Endodermal cell (in vitro differentiated cells): ENCODE data around the gene CCDC8. TPM values are rescaled to one million over a fixed set of nuclear protein-coding genes. Genes with fewer than 3 reads are reported as not detected.

ENCODE experiments used
- DNase-seq: peaks from one replicate; pipeline ENCODE4 v3.0.0-alpha.2; 2017
- H3K27ac ChIP-seq: 2 replicates; pipeline ENCODE4 v1.5.1; 2013; ENCODE audit warnings: mild to moderate bottlenecking, low read depth, low read length, moderate library complexity
- H3K27me3 ChIP-seq: 2 replicates; pipeline ENCODE4 v1.6.1; 2013; ENCODE audit warnings: mild to moderate bottlenecking, low read length, moderate library complexity; ENCODE audit not compliant: insufficient read depth, control insufficient read depth, poor library complexity, severe bottlenecking
- H3K36me3 ChIP-seq: 2 replicates; pipeline ENCODE4 v1.7.0; 2013; ENCODE audit warnings: mild to moderate bottlenecking, low read length, moderate library complexity; ENCODE audit not compliant: control insufficient read depth, insufficient read depth
- H3K4me1 ChIP-seq: one replicate; pipeline ENCODE4 v1.7.0; 2013; ENCODE audit warnings: low read length; ENCODE audit not compliant: control insufficient read depth, insufficient read depth
- H3K4me3 ChIP-seq: 2 replicates; pipeline ENCODE4 v1.5.1; 2013; ENCODE audit warnings: mild to moderate bottlenecking, low read length, moderate library complexity
- H3K9ac ChIP-seq: 2 replicates; pipeline ENCODE4 v1.6.1; 2013; ENCODE audit warnings: mild to moderate bottlenecking, low read length, moderate library complexity; ENCODE audit not compliant: poor library complexity, severe bottlenecking; ENCODE audit errors: extremely low read depth
- H3K9me3 ChIP-seq: 2 replicates; pipeline ENCODE4 v1.6.1; 2013; ENCODE audit warnings: mild to moderate bottlenecking, low read length, moderate library complexity; ENCODE audit not compliant: control insufficient read depth
- H3K27ac Mint-ChIP-seq: 2 replicates; pipeline ENCODE4 v1.8.0; 2020; ENCODE audit warnings: mixed read lengths
- H3K27me3 Mint-ChIP-seq: 2 replicates; pipeline ENCODE4 v1.8.0; 2021; ENCODE audit warnings: mild to moderate bottlenecking, mixed read lengths; ENCODE audit not compliant: insufficient read depth
- H3K36me3 Mint-ChIP-seq: 2 replicates; pipeline ENCODE4 v1.8.0; 2020; ENCODE audit warnings: low read depth, mixed read lengths
- H3K4me1 Mint-ChIP-seq: 2 replicates; pipeline ENCODE4 v1.8.0; 2020; ENCODE audit warnings: mixed read lengths
- H3K4me3 Mint-ChIP-seq: 2 replicates; pipeline ENCODE4 v1.8.0; 2020; ENCODE audit warnings: mild to moderate bottlenecking, moderate library complexity, mixed read lengths
- H3K9me3 Mint-ChIP-seq: 2 replicates; pipeline ENCODE4 v1.8.0; 2020; ENCODE audit warnings: mild to moderate bottlenecking, mixed read lengths
- CTCF ChIP-seq: fragments of 200-600 bp; sonication (generic); conservative IDR thresholded peaks from 2 replicates; pipeline ENCODE4 v1.5.0; 2021; ENCODE audit warnings: antibody characterized with exemption, mild to moderate bottlenecking
- WGBS, 2 experiments: methylation state at CpG; one replicate each; pipeline versions ENCODE4 v1.1.5 to v1.1.7; 2013; ENCODE audit warnings: missing lambda C conversion rate in 2 of 2, mixed read lengths in 1 of 2; ENCODE audit not compliant: insufficient coverage in 1 of 2, insufficient read length in 1 of 2; 5-methylcytosine and 5-hydroxymethylcytosine counted together
- total RNA-seq, 2 donors: library from RNA; stranded (reverse); fragmentation: NEBNext Ultra II Directional in 1 of 2; extraction: Animal tissue kit (Norgen Biotek cat#: 25700) in 1 of 2; gene quantifications; 2 replicates in 1 of 2; 3 replicates in 1 of 2; pipeline ENCODE4 v1.2.1, GENCODE V29; 2021

Gene CCDC8
- total RNA-seq, 2 donors from 2014 or later: 27.5 to 30.5 TPM

- H3K27me3 ChIP-seq: no peaks in the 10 kb centered on the region
- no peak overlapping the region for H3K27ac Mint-ChIP-seq
- peaks cover 1% of the 10 kb centered on the region for H3K27me3 Mint-ChIP-seq
- H3K9me3 ChIP-seq: no peaks in the 10 kb centered on the region
- 95 to 100% methylated on average over 4 to 5 of the region's 5 CpGs for WGBS, 2 experiments
- peaks cover 18% of the 10 kb centered on the region for H3K36me3 Mint-ChIP-seq
- no peak overlapping the region for H3K4me3 Mint-ChIP-seq
- H3K4me1 ChIP-seq: no peaks in the 10 kb centered on the region
- peaks cover 21% of the 10 kb centered on the region for H3K36me3 ChIP-seq
- H3K9me3 Mint-ChIP-seq: no peaks in the 10 kb centered on the region
- no peak overlapping the region for H3K9ac ChIP-seq
- H3K4me1 Mint-ChIP-seq: no peaks in the 10 kb centered on the region
- peak; percentile 42 for DNase-seq
- TF ChIP-seq CTCF: no peak
- no peak overlapping the region for H3K4me3 ChIP-seq
- H3K27ac ChIP-seq: no peak overlapping the region
Measured at GRCh38 chr19:46394402-46394797, 19.0 kb downstream of the CCDC8 start.

GRCh38 chr19:46393456-46394401, 19.6 kb downstream of the CCDC8 start:
- H3K36me3 Mint-ChIP-seq: peaks cover 25% of the 10 kb centered on the region
- no peak overlapping the region for H3K4me3 ChIP-seq
- H3K36me3 ChIP-seq: peaks cover 27% of the 10 kb centered on the region
- H3K27me3 Mint-ChIP-seq: peaks cover 1% of the 10 kb centered on the region
- no peak for TF ChIP-seq CTCF
- no peak overlapping the region for H3K27ac ChIP-seq
- 87 to 88% methylated on average over 15 to 21 of the region's 21 CpGs for WGBS, 2 experiments
- H3K27me3 ChIP-seq: no peaks in the 10 kb centered on the region
- peak; percentile 54 for DNase-seq
- peak overlapping the region; percentile 37 for H3K27ac Mint-ChIP-seq
- no peak overlapping the region for H3K4me3 Mint-ChIP-seq
- no peaks in the 10 kb centered on the region for H3K9me3 Mint-ChIP-seq
- H3K4me1 ChIP-seq: no peaks in the 10 kb centered on the region
- H3K4me1 Mint-ChIP-seq: no peaks in the 10 kb centered on the region
- no peak overlapping the region for H3K9ac ChIP-seq
- H3K9me3 ChIP-seq: no peaks in the 10 kb centered on the region

- H3K27ac ChIP-seq: peak overlapping the region; percentile 47
- no peak for DNase-seq
- Mint-ChIP-seq H3K9me3 (no peaks in the 10 kb centered on the region), H3K27ac (peak overlapping the region; percentile 12), H3K36me3 (peaks cover 34% of the 10 kb centered on the region), H3K4me3 (no peak overlapping the region), H3K4me1 (no peaks in the 10 kb centered on the region), H3K27me3 (peaks cover 1% of the 10 kb centered on the region)
- H3K27me3 ChIP-seq: no peaks in the 10 kb centered on the region
- no peak overlapping the region for H3K9ac ChIP-seq
- peaks cover 36% of the 10 kb centered on the region for H3K36me3 ChIP-seq
- no peaks in the 10 kb centered on the region for H3K4me1 ChIP-seq
- 83 to 90% methylated on average over 1 to 4 of the region's 4 CpGs for WGBS, 2 experiments
- H3K9me3 ChIP-seq: no peaks in the 10 kb centered on the region
- TF ChIP-seq CTCF: no peak
- H3K4me3 ChIP-seq: no peak overlapping the region
Measured at GRCh38 chr19:46392837-46393236, 20.5 kb downstream of the CCDC8 start.
